ENCODE results near the gene C5orf47.

DNA sequence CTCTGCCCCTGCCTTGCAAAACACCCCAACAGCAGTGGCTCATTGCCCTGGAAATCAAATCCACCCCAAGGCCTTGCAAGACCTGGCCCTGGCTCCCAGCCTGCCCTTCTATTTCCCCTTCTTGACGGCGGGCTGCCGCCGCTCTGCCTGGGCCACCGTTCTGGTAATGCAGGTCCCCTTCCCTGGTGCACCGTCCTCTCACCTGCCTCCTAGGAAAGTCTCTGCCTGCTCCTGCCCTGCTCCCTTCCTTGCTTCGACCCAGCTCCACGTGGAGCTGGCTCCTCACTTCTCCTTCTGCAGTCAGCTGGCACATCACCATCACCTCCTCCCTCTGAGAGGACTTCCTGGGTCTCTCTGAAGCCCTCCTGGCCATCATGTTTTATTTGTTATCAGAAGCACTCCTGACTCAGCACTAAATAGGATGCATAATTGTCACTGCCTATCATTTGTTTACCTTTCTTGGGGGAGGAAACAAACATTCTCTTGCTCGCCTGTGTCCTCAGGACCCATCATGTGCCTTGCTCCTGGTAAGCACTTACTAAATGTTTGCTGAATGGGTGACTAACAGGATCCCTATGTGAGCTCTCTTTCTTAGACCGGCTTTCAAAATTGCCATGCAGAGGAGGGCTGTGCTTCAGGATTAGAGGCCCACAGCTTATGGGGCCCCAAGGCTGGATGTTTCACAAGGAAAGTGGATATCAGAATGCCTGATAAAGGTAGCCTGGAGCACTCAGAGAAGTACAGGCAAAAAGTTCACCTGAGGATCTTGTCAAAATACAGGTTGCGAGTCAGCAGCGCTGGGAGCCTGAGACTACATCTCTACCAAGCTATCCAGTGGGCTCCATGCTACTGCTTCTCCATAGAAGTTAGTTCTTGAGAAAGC is 19.6 kb upstream of the C5orf47 start:
- TF ChIP-seq, protein P1, sequence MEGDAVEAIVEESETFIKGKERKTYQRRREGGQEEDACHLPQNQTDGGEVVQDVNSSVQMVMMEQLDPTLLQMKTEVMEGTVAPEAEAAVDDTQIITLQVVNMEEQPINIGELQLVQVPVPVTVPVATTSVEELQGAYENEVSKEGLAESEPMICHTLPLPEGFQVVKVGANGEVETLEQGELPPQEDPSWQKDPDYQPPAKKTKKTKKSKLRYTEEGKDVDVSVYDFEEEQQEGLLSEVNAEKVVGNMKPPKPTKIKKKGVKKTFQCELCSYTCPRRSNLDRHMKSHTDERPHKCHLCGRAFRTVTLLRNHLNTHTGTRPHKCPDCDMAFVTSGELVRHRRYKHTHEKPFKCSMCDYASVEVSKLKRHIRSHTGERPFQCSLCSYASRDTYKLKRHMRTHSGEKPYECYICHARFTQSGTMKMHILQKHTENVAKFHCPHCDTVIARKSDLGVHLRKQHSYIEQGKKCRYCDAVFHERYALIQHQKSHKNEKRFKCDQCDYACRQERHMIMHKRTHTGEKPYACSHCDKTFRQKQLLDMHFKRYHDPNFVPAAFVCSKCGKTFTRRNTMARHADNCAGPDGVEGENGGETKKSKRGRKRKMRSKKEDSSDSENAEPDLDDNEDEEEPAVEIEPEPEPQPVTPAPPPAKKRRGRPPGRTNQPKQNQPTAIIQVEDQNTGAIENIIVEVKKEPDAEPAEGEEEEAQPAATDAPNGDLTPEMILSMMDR (IDR thresholded peaks at IDR 0.05) = no peak
- TF ChIP-seq POLR2A (IDR thresholded peaks at IDR 0.05) = no peak
